Right lobe of liver (tissue), 6 donors: ENCODE results near the gene POC1B. TPM values are rescaled to one million over a fixed set of nuclear protein-coding genes. Genes with fewer than 3 reads are reported as not detected.

ENCODE experiments used
- ATAC-seq, 4 donors: fragments of 200-7000 bp; cut with Tn5 transposase; one replicate each; pipeline ENCODE4 v1.9.1; 2020; ENCODE audit warnings: mild to moderate bottlenecking in 4 of 4, moderate library complexity in 4 of 4
- DNase-seq, 3 donors: peaks; one replicate each; pipeline ENCODE4 v3.0.0-alpha.2; 2020
- H3K27ac ChIP-seq, 3 donors: fragments of 200-600 bp; one replicate each; pipeline ENCODE4 v1.8.0; 2022
- H3K27me3 ChIP-seq, 2 donors: fragments of 200-600 bp; one replicate each; pipeline ENCODE4 v1.8.0; 2022
- H3K36me3 ChIP-seq, 4 donors: fragments of 200-600 bp; sonication (generic) in 1 of 4; one replicate each; pipeline versions ENCODE4 v1.5.1 to v1.8.0; 2017 to 2022; ENCODE audit warnings: control low read depth in 1 of 4
- H3K4me1 ChIP-seq, 4 donors: fragments of 200-600 bp; sonication (generic) in 1 of 4; one replicate each; pipeline versions ENCODE4 v1.5.1 to v1.8.0; 2017 to 2022; ENCODE audit warnings: control low read depth in 1 of 4
- H3K4me3 ChIP-seq, 3 donors: fragments of 200-600 bp; one replicate each; pipeline ENCODE4 v1.8.0; 2022
- H3K9me3 ChIP-seq, 4 donors: fragments of 200-600 bp; sonication (generic) in 1 of 4; one replicate each; pipeline versions ENCODE4 v1.5.1 to v1.8.0; 2017 to 2022; ENCODE audit warnings: control low read depth in 1 of 4
- CTCF ChIP-seq, 4 donors: fragments of 200-600 bp in 3 of 4; fragments of 450-650 bp in 1 of 4; IDR thresholded peaks; one replicate each; pipeline versions ENCODE4 v1.5.1 to v1.8.0; 2016 to 2022; ENCODE audit warnings: antibody characterized with exemption in 4 of 4, mild to moderate bottlenecking in 2 of 4
- POLR2A ChIP-seq: fragments of 450-650 bp; IDR thresholded peaks from one replicate; pipeline ENCODE4 v1.6.1; 2017; ENCODE audit warnings: antibody characterized with exemption, mild to moderate bottlenecking
- WGBS: methylation state at CpG from one replicate; pipeline ENCODE4 v1.1.6; 2018; ENCODE audit warnings: low coverage, low lambda C conversion rate; ENCODE audit not compliant: insufficient coverage; ENCODE audit errors: missing lambda C conversion rate; 5-methylcytosine and 5-hydroxymethylcytosine counted together
- intact Hi-C, 2 donors: fragments of 100-400 bp; cut with DNase I; formaldehyde crosslinking; loops; one replicate each; pipeline versions ENCODE4 v1.11.2 to v1.14.1; 2022
- total RNA-seq, 6 experiments: library from RNA; depleted of rRNA in 2 of 6; stranded (reverse); fragments of >200 nt in 2 of 6; fragmentation: NEBNext Ultra II Directional in 3 of 6; extraction: Animal tissue kit (Norgen Biotek cat#: 25700) in 3 of 6; gene quantifications; one replicate each; pipeline versions ENCODE4 v1.1.0 to v1.2.4, GENCODE V29; 2016 to 2023
- donor health status: DM: no; HTN: yes; CAD: no.
- donor health status: DM: no; HTN: no; CAD: no.
- donor health status: DM: no; HTN: no; CAD: no.
- donor health status: DM: no; HTN: yes; CAD: no.
- donor health status: DM: no; HTN: yes; CAD: no.

The POC1B gene
- total RNA-seq, 6 experiments from 2014 or later: 5.3 to 14.5 (median 6.9) TPM

DNA sequence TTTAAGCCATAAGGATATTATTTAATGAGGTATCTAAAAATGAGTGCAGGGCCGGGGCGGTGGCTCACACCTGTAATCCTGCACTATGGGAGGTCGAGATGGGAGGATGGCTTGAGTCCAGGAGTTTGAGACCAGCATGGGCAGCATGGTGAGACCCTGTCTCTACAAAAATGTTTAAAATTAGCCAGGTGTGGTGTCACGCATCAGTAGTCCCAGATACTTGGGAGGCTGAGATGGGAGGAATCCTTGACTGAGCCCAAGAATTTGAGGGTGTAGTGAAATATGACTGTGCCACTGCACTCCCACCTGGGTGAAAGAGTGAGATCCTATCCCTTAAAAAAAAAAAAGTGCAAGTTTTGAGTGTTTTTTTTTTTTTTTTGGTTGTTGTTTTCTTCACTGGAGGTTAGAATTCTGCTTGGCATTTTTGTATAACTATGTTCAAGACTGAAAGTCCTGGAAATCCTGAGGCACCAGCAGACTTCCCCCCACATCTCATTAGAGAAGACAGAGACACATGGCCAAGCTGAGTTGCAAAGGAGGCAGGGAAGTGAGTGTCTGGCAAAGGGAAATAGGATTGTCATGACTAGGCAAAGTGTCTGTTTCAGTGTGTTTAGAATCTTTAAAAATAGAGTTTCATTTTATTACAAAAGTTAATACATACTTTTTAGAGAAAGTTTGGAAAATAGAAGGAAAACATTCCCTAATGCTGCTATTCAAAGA, 120.1 kb downstream of the POC1B start:
- Histone ChIP-seq H3K9me3 (no peaks in the 10 kb centered on the region), H3K4me3 (no peak overlapping the region), H3K36me3 (no peaks in the 10 kb centered on the region), H3K27ac (no peak overlapping the region), H3K27me3 (no peaks in the 10 kb centered on the region), H3K4me1 (peaks cover 0 to 11% (median 2%) of the 10 kb centered on the region in 4 donors)
- intact Hi-C loops: no loop called here
- DNase-seq (no peak), ATAC-seq (peak; percentile 30 to 54 (median 42))
- no peak for TF ChIP-seq POLR2A
- TF ChIP-seq CTCF (IDR thresholded peaks at IDR 0.05): no peak
- 92% methylated on average over 4 of the region's 4 CpGs for WGBS

DNA sequence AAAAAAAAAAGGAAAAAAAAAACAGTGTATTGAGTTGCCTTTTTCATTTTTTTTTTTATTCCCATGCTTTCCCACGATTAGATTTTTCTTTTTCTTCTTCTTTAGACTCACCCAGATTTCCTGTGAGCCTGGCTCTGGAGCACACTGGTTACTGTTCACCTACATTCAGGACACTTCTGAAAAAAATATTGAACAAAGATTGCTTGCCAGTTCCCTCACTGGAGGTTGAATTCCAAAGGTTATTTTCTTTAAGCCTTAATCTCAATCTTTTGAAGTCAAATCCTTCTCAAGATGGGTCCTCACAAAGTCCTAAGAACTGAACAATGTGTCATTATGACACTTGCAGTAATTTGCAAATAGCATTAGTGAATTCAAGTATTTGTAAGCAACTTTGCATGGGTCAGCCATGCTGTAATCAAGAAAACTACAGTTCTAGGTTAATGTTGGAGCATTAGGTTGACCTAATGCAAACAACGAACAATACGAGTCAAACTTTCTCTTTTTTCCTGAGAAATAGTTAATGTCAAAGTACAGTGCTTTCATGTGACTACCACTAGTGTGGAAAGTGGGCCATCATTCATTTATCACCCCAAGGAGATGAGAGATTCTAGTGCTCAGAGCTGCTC, 124.3 kb downstream of the POC1B start:
- peak; percentile 65 to 88 (median 82) for ATAC-seq
- peak overlapping the region in 2 of 3 donors; percentile 51 to 68 for H3K27ac ChIP-seq
- H3K27me3 ChIP-seq: no peaks in the 10 kb centered on the region
- H3K36me3 ChIP-seq: no peaks in the 10 kb centered on the region
- peaks cover 0 to 26% (median 2%) of the 10 kb centered on the region in 4 donors for H3K4me1 ChIP-seq
- H3K9me3 ChIP-seq: no peaks in the 10 kb centered on the region
- intact Hi-C loops: no loop called here
- no peak for DNase-seq
- WGBS: 52% methylated on average over 3 of the region's 3 CpGs
- TF ChIP-seq POLR2A (no peak), CTCF (IDR thresholded peaks at IDR 0.05) (no peak)
- no peak overlapping the region for H3K4me3 ChIP-seq

DNA sequence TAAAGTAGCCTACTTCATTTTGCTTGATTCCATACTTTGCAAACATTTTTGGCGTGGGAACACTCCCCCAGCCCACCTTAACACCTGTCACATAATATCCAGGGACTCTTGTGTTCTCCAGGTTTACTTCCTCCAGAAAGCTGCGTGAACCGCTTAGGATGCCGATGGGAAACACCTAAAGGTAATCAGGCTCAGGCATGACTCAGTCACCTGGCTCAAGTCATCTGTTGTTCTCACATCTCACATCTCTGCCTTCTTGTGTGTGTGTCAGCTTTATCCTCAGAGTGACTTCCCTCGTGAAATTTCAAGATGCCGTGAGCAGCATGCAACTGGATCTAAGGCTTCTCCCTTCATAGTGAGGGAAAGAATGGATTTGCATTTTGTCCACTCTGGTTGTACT, 125.4 kb downstream of the POC1B start:
- Histone ChIP-seq H3K27ac (no peak overlapping the region), H3K4me1 (peaks cover 0 to 26% (median 2%) of the 10 kb centered on the region in 4 donors), H3K27me3 (no peaks in the 10 kb centered on the region), H3K9me3 (no peaks in the 10 kb centered on the region), H3K36me3 (no peaks in the 10 kb centered on the region), H3K4me3 (no peak overlapping the region)
- 94% methylated on average over 6 of the region's 6 CpGs for WGBS
- intact Hi-C loops: no loop called here
- no peak for DNase-seq
- ATAC-seq: no peak
- TF ChIP-seq POLR2A: no peak
- no peak for TF ChIP-seq CTCF (IDR thresholded peaks at IDR 0.05)

DNA sequence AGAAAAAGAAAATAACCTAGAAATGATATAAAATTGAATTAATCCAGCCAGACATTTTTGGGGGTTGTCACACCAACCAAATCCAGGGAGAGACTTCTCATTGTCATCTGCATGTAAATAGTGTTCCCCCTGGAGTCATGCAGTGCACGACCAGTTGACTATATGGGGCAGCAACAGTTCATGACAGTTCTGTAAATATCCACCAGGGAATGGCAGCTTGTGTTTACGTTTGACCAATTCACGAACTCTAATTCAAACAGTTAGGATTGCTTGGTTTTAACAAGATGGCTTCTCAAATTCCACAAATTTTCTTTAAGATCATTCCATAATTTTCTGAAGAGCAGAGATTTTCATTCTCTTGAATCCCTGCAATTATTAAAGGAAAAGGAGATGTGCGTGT, 130.1 kb downstream of the POC1B start:
- Histone ChIP-seq H3K27me3 (no peaks in the 10 kb centered on the region), H3K4me3 (no peak overlapping the region), H3K9me3 (no peaks in the 10 kb centered on the region), H3K4me1 (peaks cover 0 to 32% (median 8%) of the 10 kb centered on the region in 4 donors), H3K27ac (no peak overlapping the region), H3K36me3 (no peaks in the 10 kb centered on the region)
- no peak for ATAC-seq
- WGBS: 93% methylated on average over 4 of the region's 4 CpGs
- no peak for TF ChIP-seq POLR2A
- TF ChIP-seq CTCF (IDR thresholded peaks at IDR 0.05): no peak
- no peak for DNase-seq
- intact Hi-C loops: no loop called here
